Stimulated activated CD8-positive, alpha-beta memory T cell treated with anti-CD3 and anti-CD28 coated beads, Interleukin-12 subunit alpha, Interleukin-12 subunit beta, amount 100 ng/mL, for 24 hours (primary cell): ENCODE measurements around the gene PCDH17.

Source experiments
- DNase-seq: peaks from one replicate; pipeline ENCODE4 v3.0.0-alpha.2; 2020; ENCODE audit errors: extremely low read depth

The PCDH17 gene

DNA sequence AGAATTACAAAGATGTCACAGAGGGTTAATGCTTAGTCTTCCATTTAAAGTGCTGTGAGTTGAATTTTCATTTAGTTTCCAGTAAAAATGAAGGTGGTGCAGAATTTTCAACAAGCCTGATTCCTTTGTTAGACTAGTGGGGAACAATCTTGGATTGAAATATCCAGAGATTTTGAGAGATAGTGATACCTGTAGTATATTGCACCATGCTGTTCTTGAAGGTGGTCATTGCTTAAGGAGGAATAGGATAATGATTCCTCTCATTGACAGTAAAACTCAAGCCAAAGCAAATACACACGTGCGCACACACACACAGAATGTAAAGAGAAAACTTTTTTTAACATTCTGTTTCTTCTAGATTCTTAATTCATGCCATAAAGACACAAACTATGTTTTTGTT, 5.3 kb downstream of the PCDH17 start:
- no peak for DNase-seq

DNA sequence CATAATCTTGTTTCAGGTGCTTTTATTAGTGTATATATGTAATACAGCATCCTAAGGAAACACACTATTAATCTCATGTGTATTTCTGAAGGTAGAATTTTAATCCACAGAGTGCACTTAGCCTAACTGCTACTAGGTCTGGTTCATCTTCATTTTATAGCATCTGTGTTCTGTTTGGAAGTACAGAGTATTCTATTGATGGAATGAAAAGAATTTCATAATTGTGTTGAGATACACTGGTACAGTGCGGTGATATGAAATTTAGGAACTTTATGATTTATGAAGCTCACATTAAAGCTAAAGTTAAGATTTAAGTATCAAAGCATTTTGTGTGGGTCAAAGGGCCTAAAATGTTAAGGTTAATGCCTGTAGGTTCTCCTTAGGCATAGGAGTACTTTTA, 6.0 kb downstream of the PCDH17 start:
- no peak for DNase-seq

DNA sequence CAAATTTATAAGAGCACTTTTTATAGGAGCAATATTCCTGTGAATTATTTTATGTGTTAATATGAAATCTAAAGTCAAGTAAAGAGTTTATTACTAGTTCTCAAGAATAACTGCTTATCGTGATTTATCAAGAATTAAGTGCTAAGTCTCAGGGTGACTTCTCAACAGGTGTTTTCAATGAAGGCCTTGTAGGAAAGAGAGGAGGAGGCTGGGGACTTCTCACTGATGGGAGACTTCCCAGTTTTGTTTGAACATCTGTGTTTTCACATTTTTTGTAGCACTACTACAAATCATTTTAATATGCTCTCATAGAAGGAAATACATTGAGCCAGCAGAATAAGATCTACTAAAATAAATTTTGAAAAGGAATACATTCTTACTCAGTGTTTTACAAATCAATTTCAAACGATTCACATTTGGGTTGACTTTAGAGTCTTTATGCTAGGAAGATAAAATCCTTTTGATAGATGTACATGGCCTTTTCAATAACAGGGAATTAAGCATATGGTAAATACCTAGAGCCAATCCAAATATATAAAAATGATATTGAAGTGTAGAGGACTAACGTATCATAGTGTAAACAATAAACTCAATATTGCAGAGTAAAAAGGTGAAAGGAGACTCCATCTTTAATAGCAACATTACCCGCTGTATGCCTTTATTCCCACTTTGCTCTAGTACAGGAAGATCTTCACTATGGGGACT, 6.8 kb downstream of the PCDH17 start:
- no peak for DNase-seq

GRCh38 chr13:57640607-57641006, 9.1 kb downstream of the PCDH17 start:
- no peak for DNase-seq

GRCh38 chr13:57641051-57641450, 9.5 kb downstream of the PCDH17 start:
- DNase-seq, result no peak

DNA sequence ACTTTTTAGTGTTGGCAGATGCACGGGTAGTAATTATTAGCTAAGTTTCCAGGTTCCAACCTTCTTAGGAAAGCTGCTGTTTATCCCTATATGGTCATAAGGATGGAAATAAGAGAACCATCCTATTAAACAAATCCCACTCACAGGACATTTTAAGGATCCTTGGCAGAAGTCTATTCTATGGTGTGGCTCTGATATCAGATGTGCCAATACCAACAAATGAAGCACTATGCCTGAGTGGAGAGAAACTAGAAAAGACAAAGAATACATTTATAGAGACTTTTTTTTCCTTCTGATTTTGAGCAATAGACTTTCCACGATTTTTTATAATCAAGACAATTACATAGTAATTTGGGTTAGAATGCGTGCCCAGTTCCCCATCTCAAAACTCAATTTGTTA, 12.6 kb downstream of the PCDH17 start:
- DNase-seq, result no peak

DNA sequence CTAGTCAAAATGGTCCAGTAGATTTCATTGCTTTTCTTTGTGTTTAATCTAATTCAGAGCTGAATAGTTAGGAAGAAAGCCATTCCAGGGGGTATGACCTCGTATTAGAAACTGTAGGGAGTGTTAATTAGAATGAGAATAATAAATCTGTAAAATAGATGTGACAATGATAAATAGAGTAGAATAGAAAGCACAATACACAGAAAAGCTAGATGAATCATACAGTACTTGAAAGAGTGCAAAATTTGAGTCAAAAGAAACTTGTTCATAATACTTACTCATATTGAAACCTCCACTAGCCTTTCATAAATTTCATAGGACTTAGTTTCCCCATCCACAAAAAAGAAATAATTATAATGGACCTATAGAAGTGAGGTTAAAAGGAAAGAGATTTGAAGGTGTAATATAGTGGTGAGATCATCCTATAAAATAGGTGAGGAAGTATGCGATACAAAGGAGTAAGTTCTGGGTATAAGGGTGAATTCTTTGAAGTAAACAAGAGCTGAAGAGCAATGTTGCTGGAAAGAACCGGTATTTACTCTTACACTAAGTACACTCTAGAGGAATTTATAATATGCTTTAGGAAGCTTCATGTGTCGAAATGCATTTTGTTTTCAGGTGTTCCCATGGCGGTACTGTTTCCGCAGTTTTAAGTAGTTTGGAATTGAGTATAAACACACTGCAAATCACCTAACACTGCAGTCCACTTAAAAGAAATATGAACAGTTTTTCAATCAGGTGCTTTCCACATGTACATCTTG, 21.9 kb downstream of the PCDH17 start:
- no peak for DNase-seq

- no peak for DNase-seq
Measured at GRCh38 chr13:57665481-57665880, 33.9 kb downstream of the PCDH17 start.

DNA sequence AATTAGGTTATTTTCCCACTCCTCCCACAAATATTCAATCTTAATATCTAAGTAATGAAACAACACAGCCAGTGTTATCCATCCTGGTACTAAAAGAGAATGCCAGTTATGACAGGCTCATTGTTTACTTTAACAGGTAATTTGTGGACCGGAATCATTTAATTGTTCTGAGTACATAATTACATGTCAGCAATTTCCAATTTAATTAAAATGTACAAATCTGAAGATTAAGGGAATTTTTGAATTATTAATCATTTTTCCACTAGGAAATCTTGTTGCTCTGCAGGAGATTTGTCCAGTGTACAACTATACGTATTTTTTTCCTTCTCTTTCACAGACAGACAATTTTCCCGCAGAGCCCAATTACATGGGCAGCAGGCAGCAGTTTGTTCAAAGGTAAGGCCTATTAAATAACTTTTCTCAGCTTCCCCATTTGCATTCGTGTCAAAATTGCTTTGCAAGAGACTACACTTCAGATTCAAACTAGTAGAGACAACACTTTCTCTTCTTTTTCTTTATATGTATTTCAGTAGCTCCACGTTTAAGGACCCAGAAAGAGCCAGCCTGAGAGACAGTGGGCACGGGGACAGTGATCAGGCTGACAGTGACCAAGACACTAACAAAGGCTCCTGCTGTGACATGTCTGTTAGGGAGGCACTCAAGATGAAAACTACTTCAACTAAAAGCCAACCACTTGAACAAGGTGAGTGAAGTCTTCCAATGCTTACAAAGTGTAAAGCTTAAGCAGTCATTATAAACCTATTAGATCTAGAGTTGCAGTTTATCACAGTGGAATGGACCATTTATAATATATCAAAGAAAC, 34.8 kb downstream of the PCDH17 start:
- DNase-seq, result no peak

- DNase-seq, result no peak
Measured at GRCh38 chr13:57672168-57672567, 40.6 kb downstream of the PCDH17 start.

DNA sequence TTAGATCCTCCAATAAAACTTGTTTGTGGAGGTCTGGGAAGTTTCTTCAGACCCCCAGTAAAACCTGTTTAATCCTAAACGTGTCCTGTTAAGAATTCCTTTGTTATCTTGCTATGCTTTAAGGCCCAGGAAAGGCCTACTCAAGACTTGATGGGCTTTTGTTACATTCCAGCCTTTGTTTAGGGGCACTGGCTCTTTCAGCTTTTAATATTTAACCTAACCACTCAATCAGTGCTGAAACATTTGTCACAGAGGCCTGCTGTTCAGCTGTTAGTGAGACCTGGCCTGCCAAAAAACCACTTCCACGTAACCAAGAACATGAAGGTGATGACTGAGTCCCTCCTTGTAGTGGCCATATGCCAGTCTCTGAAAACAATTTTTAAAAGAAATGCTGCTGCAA, 41.7 kb downstream of the PCDH17 start:
- DNase-seq, result no peak

DNA sequence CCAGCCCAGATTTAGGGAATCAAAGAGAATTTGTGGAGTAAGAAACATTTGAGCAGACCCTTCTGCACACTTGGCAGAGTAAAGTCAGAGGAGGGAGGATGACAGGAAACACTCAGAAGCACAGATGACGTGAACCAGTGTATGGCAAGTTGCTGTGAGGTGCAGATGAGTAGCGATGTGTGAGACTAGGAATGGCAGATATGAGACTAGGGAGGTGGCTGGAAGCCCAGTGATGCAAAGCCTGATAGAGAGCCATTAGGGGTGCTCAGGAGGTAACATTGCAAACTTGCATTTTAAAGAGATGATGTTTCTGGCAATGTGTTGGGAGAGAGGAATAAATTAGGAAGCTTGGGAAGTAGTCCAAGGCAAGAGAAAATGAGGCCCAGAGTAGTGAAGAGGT, 44.0 kb downstream of the PCDH17 start:
- DNase-seq, result no peak

DNA sequence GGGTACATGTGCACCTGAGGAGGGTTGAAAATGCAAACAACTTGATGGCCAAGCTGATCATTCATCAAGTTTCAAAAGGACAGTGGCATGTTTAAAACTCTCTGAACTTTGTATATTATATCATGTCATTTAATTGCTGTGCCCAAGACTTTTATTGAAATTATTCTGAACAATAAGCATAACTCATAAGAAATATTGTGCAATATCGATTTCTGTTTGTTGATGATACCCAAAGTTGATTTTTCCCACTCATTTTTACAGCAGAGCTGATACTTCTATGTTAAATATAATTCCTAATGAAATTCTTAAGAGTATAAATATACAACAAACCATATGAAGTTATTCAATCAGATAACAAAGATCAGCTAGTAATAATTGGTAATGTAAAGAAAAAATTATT, 49.1 kb downstream of the PCDH17 start:
- DNase-seq, result no peak

GRCh38 chr13:57682128-57682716, 50.7 kb downstream of the PCDH17 start:
- no peak for DNase-seq

GRCh38 chr13:57698851-57699250, 67.3 kb downstream of the PCDH17 start:
- DNase-seq, result no peak

DNA sequence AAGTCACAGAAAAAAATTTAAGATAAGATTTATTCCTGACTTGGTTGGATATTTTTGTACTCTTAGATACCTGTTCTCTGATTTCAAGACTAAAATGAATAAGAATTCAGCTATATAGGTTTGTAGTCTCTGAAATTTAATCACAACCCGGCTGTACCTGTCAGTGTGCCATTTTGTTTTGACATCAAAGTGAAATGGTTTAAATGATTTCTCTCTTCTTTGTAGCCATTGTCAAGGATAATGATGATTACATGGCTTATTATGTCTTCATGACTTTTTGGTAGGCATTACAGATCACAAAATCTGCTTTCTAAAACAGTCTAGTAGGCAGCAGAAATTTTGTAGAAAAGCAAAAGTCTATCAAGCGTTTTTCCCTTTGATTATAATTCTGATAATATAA, 72.5 kb downstream of the PCDH17 start:
- no peak for DNase-seq

- DNase-seq, result no peak
Measured at GRCh38 chr13:57716295-57716694, 84.8 kb downstream of the PCDH17 start.

DNA sequence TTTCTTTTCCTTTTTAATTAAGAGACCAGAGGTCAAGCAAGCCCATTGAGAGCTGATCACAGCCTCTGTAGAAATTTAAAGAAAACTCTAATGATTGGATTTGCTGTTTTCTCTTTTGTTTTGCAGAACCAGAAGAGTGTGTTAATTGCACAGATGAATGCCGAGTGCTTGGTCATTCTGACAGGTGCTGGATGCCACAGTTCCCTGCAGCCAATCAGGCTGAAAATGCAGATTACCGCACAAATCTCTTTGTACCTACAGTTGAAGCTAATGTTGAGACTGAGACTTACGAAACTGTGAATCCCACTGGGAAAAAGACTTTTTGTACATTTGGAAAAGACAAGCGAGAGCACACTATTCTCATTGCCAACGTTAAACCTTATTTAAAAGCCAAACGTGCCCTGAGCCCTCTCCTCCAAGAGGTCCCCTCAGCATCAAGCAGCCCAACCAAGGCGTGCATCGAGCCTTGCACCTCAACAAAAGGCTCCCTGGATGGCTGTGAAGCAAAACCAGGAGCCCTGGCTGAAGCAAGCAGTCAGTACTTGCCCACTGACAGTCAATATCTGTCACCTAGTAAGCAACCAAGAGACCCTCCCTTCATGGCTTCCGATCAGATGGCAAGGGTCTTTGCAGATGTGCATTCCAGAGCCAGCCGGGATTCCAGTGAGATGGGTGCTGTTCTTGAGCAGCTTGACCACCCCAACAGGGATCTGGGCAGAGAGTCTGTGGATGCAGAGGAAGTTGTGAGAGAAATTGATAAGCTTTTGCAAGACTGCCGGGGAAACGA, 93.1 kb downstream of the PCDH17 start:
- DNase-seq, result no peak

GRCh38 chr13:57725480-57725879, 93.9 kb downstream of the PCDH17 start:
- DNase-seq, result no peak

- no peak for DNase-seq
Measured at GRCh38 chr13:57726981-57727380, 95.4 kb downstream of the PCDH17 start.

- DNase-seq, result no peak
Measured at GRCh38 chr13:57734306-57734705, 102.8 kb downstream of the PCDH17 start.
